K562 (cell line): ENCODE data around the gene CACNB2. TPM values are rescaled to one million over a fixed set of nuclear protein-coding genes. Genes with fewer than 3 reads are reported as not detected.

ENCODE experiments used
- ATAC-seq: fragments of 200-7000 bp; cut with Tn5 transposase; 3 replicates; pipeline ENCODE4 v1.9.1; 2020; ENCODE audit warnings: moderate library complexity
- BruUV-seq: library from RNA; stranded (reverse); fragments of 400-500 nt; replicated peaks from 2 replicates; lab custom pipeline; 2021; lab: Mats Ljungman, UMichigan
- CTCF ChIA-PET: fragments of 300-600 bp; formaldehyde crosslinking; extraction: SDS; loops from one replicate; lab custom pipeline; 2021; ENCODE audit warnings: low intra/inter-chr PET ratio; lab: Yijun Ruan, JAX
- POLR2A ChIA-PET: fragments of 300-600, 350-650 bp; sonication (Branson Sonifier 250); formaldehyde crosslinking; extraction: SDS; loops from one replicate; lab custom pipeline; 2021; ENCODE audit warnings: antibody characterized with exemption, inconsistent platforms; lab: Yijun Ruan, JAX
- DNase-seq, 4 experiments: peaks; one replicate each; pipeline versions ENCODE4 v3.0.0 to v3.0.0-alpha.2; 2011 to 2018; ENCODE audit warnings: low spot score in 3 of 4, mixed read lengths in 3 of 4; ENCODE audit errors: extremely low read depth in 1 of 4
- FAIRE-seq: peaks from 2 replicates; lab custom pipeline; 2011; peaks lifted over from hg19 to GRCh38; lab: Jason Lieb, UNC
- H2AFZ ChIP-seq: 2 replicates; pipeline ENCODE4 v1.6.0; 2011; ENCODE audit warnings: low read depth, low read length, control low read depth, inconsistent platforms
- H3K27ac ChIP-seq: fragments of 200-600 bp; 3 replicates; pipeline ENCODE4 v1.8.0; 2011; ENCODE audit warnings: low read depth, mild to moderate bottlenecking, control low read depth, inconsistent platforms, low read length, moderate library complexity, mixed read lengths; ENCODE audit errors: extremely low read depth
- H3K27me3 ChIP-seq, 2 experiments: fragments of 300-600 bp in 1 of 2; 2 replicates in 1 of 2; 3 replicates in 1 of 2; pipeline versions ENCODE4 v1.6.0 to v1.8.0; 2011; ENCODE audit warnings: inconsistent platforms in 2 of 2, low read length in 2 of 2, mild to moderate bottlenecking in 1 of 2, mixed read lengths in 1 of 2, moderate library complexity in 1 of 2; ENCODE audit not compliant: control insufficient read depth in 2 of 2, insufficient read depth in 2 of 2
- H3K36me3 ChIP-seq: fragments of 300-600 bp; 3 replicates; pipeline ENCODE4 v1.8.0; 2011; ENCODE audit warnings: mild to moderate bottlenecking, low read length, inconsistent platforms; ENCODE audit not compliant: control insufficient read depth, insufficient read depth
- H3K4me1 ChIP-seq, 2 experiments: fragments of 200-600 bp in 1 of 2; replicated peaks in 1 of 2; 2 replicates in 1 of 2; 3 replicates in 1 of 2; pipeline versions ENCODE4 v1.5.1 to v1.8.0; 2011; ENCODE audit warnings: inconsistent platforms in 2 of 2, low read length in 2 of 2, mild to moderate bottlenecking in 1 of 2, mixed read lengths in 1 of 2, moderate library complexity in 1 of 2; ENCODE audit not compliant: control insufficient read depth in 2 of 2, insufficient read depth in 2 of 2
- H3K4me2 ChIP-seq: 2 replicates; pipeline ENCODE4 v1.6.1; 2011; ENCODE audit warnings: low read length, control low read depth, inconsistent platforms, mixed read lengths; ENCODE audit not compliant: insufficient read depth
- H3K4me3 ChIP-seq: fragments of 200-600 bp; sonication (generic), shearing (Covaris generic); 2 replicates; pipeline ENCODE4 v1.5.1; 2016; ENCODE audit warnings: control low read depth, inconsistent platforms
- H3K79me2 ChIP-seq: fragments of 200-600 bp; 3 replicates; pipeline ENCODE4 v1.8.0; 2011; ENCODE audit warnings: low read length, inconsistent platforms; ENCODE audit not compliant: control insufficient read depth, insufficient read depth
- H3K9ac ChIP-seq, 2 experiments: 2 replicates each; pipeline versions ENCODE4 v1.6.0 to v1.6.1; 2011; ENCODE audit warnings: low read depth in 2 of 2, low read length in 2 of 2, control low read depth in 1 of 2, inconsistent platforms in 1 of 2, mild to moderate bottlenecking in 1 of 2, mixed read lengths in 1 of 2; ENCODE audit not compliant: insufficient read depth in 1 of 2
- H3K9me1 ChIP-seq: one replicate; pipeline ENCODE4 v1.6.0; 2011; ENCODE audit warnings: inconsistent platforms, mild to moderate bottlenecking, low read length, moderate library complexity; ENCODE audit not compliant: control insufficient read depth, insufficient read depth
- H3K9me3 ChIP-seq: replicated peaks from 2 replicates; pipeline ENCODE4 v1.5.1; 2011; ENCODE audit warnings: low read depth, low read length, inconsistent platforms; ENCODE audit not compliant: control insufficient read depth, insufficient read depth
- H4K20me1 ChIP-seq: replicated peaks from 2 replicates; pipeline ENCODE4 v1.6.1; 2011; ENCODE audit warnings: low read length, inconsistent platforms, mixed read lengths; ENCODE audit not compliant: control insufficient read depth, insufficient read depth
- CEBPB ChIP-seq: fragments of 450-650 bp; IDR thresholded peaks from 2 replicates; pipeline ENCODE4 v1.6.1; 2016; ENCODE audit warnings: missing genetic modification characterization, missing compliant biosample characterization
- MEIS2 ChIP-seq: fragments of 450-650 bp; IDR thresholded peaks from 2 replicates; pipeline ENCODE4 v1.6.1; 2014; ENCODE audit warnings: mild to moderate bottlenecking; ENCODE audit not compliant: partially characterized antibody
- RBBP5 ChIP-seq: fragments of 200-600 bp; sonication (generic); IDR thresholded peaks from 2 replicates; pipeline ENCODE4 v1.6.1; 2012; ENCODE audit warnings: borderline replicate concordance, mild to moderate bottlenecking, low read length, control low read depth, inconsistent platforms; ENCODE audit not compliant: insufficient read depth, poor library complexity, severe bottlenecking
- ZNF668 ChIP-seq: fragments of 250-450 bp; sonication (Bioruptor Pico); IDR thresholded peaks from 2 replicates; pipeline ENCODE4 v1.8.0; 2022; ENCODE audit warnings: mild to moderate bottlenecking, inconsistent platforms
- ZNF75A ChIP-seq: fragments of 450-650 bp; formaldehyde crosslinking; IDR thresholded peaks from 2 replicates; pipeline ENCODE4 v1.4.0; 2020; ENCODE audit warnings: mild to moderate bottlenecking
- WGBS: fragments of 100-300 bp; shearing (Covaris generic); methylation state at CpG from one replicate; pipeline ENCODE4 v1.1.6; 2016; ENCODE audit warnings: low coverage, mixed read lengths; ENCODE audit not compliant: insufficient coverage; ENCODE audit errors: missing lambda C conversion rate; 5-methylcytosine and 5-hydroxymethylcytosine counted together
- in situ Hi-C: fragments of 300-500 bp; cut with MboI; formaldehyde crosslinking; loops from 4 replicates; pipeline ENCODE4 v1.15.0; 2018; ENCODE audit warnings: inconsistent platforms, mixed read lengths
- intact Hi-C: fragments of 100-400 bp; cut with micrococcal nuclease; formaldehyde crosslinking; loops from 2 replicates; pipeline ENCODE4 v1.14.2; 2022
- polyA plus RNA-seq, 8 experiments: library from polyadenylated mRNA; depleted of rRNA in 4 of 8; stranded (reverse) in 5 of 8; unstranded in 3 of 8; fragments of >200 nt; fragmentation: Nextera tagmentation in 2 of 8; fragmentation: Illumina TruSeq in 1 of 8; extraction: Ambion mirVana in 2 of 8; extraction: Trizol in 1 of 8; gene quantifications; 2 replicates each; pipeline versions ENCODE4 v1.2.1 to v1.2.3, GENCODE V29; 2011 to 2014; ENCODE audit warnings: inconsistent platforms in 1 of 8, missing spikeins in 1 of 8
- total RNA-seq, 7 experiments: library from RNA; depleted of rRNA in 6 of 7; stranded (reverse); fragments of >200 nt in 6 of 7; fragmentation: Illumina TruSeq in 2 of 7; extraction: Trizol in 2 of 7; gene quantifications; 2 replicates each; pipeline versions ENCODE4 v1.2.1 to v1.2.3, GENCODE V29; 2011 to 2021; ENCODE audit warnings: low replicate concordance in 1 of 7

The CACNB2 gene
- total and polyA plus RNA-seq, 9 of the 15 experiments (the other 6 are each of a cell fraction or from before 2014, with no cell fraction given) = 1.8 to 2.2 TPM; not detected in 7

GRCh38 chr10:18136073-18136791, 4.0 kb upstream of the CACNB2 start:
- H3K4me1 ChIP-seq = peaks cover 0 to 10% of the 10 kb centered on the region in 2 experiments; a peak in 2 of 5 replicates
- ChIA-PET POLR2A (interaction anchor here (0.5 kb wide), 1 partner anchor 7 kb away, joined by 3 read pairs; no protein-coding TSS in a partner anchor), CTCF (no interaction called here)
- ATAC-seq (no peak), FAIRE-seq (no peak), DNase-seq (no peak)
- no peaks in the 10 kb centered on the region for H3K36me3 ChIP-seq
- 1% methylated on average over 8 of the region's 8 CpGs for WGBS
- peaks cover 4 to 17% of the 10 kb centered on the region in 2 experiments; a peak in 4 of 5 replicates for H3K27me3 ChIP-seq
- in situ Hi-C loops = no loop called here
- intact Hi-C loops = no loop called here
- H3K4me3 ChIP-seq = no peak overlapping the region
- TF ChIP-seq CEBPB (tag) = peak; percentile 54
- no peak for TF ChIP-seq RBBP5
- no peak overlapping the region for H2AFZ ChIP-seq
- BruUV-seq = no TSS peak
- no peaks in the 10 kb centered on the region for H3K9me3 ChIP-seq
- no peaks in the 10 kb centered on the region for H4K20me1 ChIP-seq
- no peaks in the 10 kb centered on the region for H3K79me2 ChIP-seq
- H3K27ac ChIP-seq = no peak overlapping the region
- H3K9me1 ChIP-seq = no peaks in the 10 kb centered on the region
- H3K9ac ChIP-seq = no peak overlapping the region
- no peak overlapping the region for H3K4me2 ChIP-seq

- Histone ChIP-seq H3K9me1 (no peaks in the 10 kb centered on the region), H3K36me3 (no peaks in the 10 kb centered on the region), H3K27ac (no peak overlapping the region), H3K4me2 (no peak overlapping the region), H3K27me3 (peaks cover 7 to 22% of the 10 kb centered on the region in 2 experiments; a peak in 4 of 5 replicates), H2AFZ (no peak overlapping the region), H3K9ac (no peak overlapping the region), H3K4me1 (peaks cover 0 to 10% of the 10 kb centered on the region in 2 experiments; a peak in 2 of 5 replicates), H4K20me1 (no peaks in the 10 kb centered on the region), H3K4me3 (no peak overlapping the region), H3K9me3 (no peaks in the 10 kb centered on the region), H3K79me2 (no peaks in the 10 kb centered on the region)
- no peak for ATAC-seq
- POLR2A ChIA-PET = interaction anchor here (0.5 kb wide), 1 partner anchor 8 kb away, joined by 3 read pairs; no protein-coding TSS in a partner anchor
- no peak for FAIRE-seq
- in situ Hi-C loops (no loop called here), intact Hi-C loops (no loop called here)
- no peak for DNase-seq
- CTCF ChIA-PET = no interaction called here
- 0% methylated on average over 1 of the region's 1 CpG for WGBS
- no TSS peak for BruUV-seq
- no peak for TF ChIP-seq MEIS2
- no peak for TF ChIP-seq ZNF75A (CRISPR knock-in tag)
- TF ChIP-seq ZNF668 (CRISPR knock-in tag) = no peak
These were observed 3.1 kb upstream of the CACNB2 start for GRCh38 chr10:18137111-18137510.
